ENCODE measurements around the gene SLFN13. TPM values are rescaled to one million over a fixed set of nuclear protein-coding genes. Genes with fewer than 3 reads are reported as not detected.

Gene SLFN13
- total RNA-seq, 1 experiment from 2014 or later = 10.1 TPM

- peaks cover 4% of the 10 kb centered on the region for H3K27me3 Mint-ChIP-seq (ENCODE audit: low read depth)
- H3K18ac ChIP-seq (ENCODE audit: insufficient read length, low read depth, low read length) = no peak overlapping the region
- no peak overlapping the region for H4K91ac ChIP-seq (ENCODE audit: insufficient read length, low read depth, low read length)
- H3K23ac ChIP-seq (ENCODE audit: insufficient read length, low read depth, low read length) = no peak overlapping the region
- no peak overlapping the region for H2AFZ ChIP-seq (ENCODE audit: low read length)
- WGBS (ENCODE audit: extremely low coverage, insufficient read length, low lambda C conversion rate) = no CpG with 5 or more reads among the region's 2 CpGs
- H2BK15ac ChIP-seq (ENCODE audit: low read depth, low read length) = no peak overlapping the region
- H3K27me3 ChIP-seq (ENCODE audit: insufficient read depth, low read length) = no peaks in the 10 kb centered on the region
- peaks cover 3% of the 10 kb centered on the region in 2 experiments; a peak in 3 of 4 replicates for H3K4me1 Mint-ChIP-seq
- peaks cover 5% of the 10 kb centered on the region for H3K9me3 ChIP-seq (ENCODE audit: control insufficient read depth, low read depth, low read length)
- no peak overlapping the region for H3K14ac ChIP-seq (ENCODE audit: insufficient read depth, low read length)
- no peaks in the 10 kb centered on the region for H3K4me1 ChIP-seq (ENCODE audit: insufficient read depth, low read length)
- H2AK5ac ChIP-seq (ENCODE audit: insufficient read length, low read length) = no peak overlapping the region
- TF ChIP-seq CTCF (conservative IDR thresholded peaks at IDR 0.05) = no peak
- H2BK20ac ChIP-seq (ENCODE audit: low read depth, low read length, poor library complexity, severe bottlenecking) = no peak overlapping the region
- no peak overlapping the region for H3K4me2 ChIP-seq (ENCODE audit: insufficient read depth, insufficient read length, low read length)
- H3K4ac ChIP-seq (ENCODE audit: low read depth, low read length) = no peak overlapping the region
- no peak overlapping the region for H4K8ac ChIP-seq (replicated peaks; ENCODE audit: insufficient read length, low read depth, low read length)
- H4K20me1 ChIP-seq (ENCODE audit: control insufficient read depth, insufficient read depth, insufficient read length) = no peaks in the 10 kb centered on the region
- no peak overlapping the region for H3K4me3 Mint-ChIP-seq
- no peak overlapping the region for H3K27ac Mint-ChIP-seq
- no peak for DNase-seq
- peaks cover 5 to 8% (median 8%) of the 10 kb centered on the region in 3 experiments for H3K36me3 Mint-ChIP-seq (ENCODE audit: insufficient read depth in 1 of 3, low read depth in 3 of 3)
- no peak overlapping the region for H3K9ac ChIP-seq (ENCODE audit: extremely low read depth, insufficient read length, low read length)
- H3K27ac ChIP-seq (ENCODE audit: insufficient read length, low read depth, low read length) = no peak overlapping the region
- no peak overlapping the region for H3K56ac ChIP-seq (ENCODE audit: insufficient read length, low read depth, low read length)
- peaks cover 7 to 14% of the 10 kb centered on the region in 2 experiments for H3K9me3 Mint-ChIP-seq
- no peaks in the 10 kb centered on the region for H3K79me1 ChIP-seq (ENCODE audit: insufficient read depth, low read depth, low read length, poor library complexity, severe bottlenecking)
- H2BK120ac ChIP-seq (ENCODE audit: low read depth, low read length, poor library complexity, severe bottlenecking) = no peak overlapping the region
- no peak overlapping the region for H3T11ph ChIP-seq (ENCODE audit: low read length)
- H2BK12ac ChIP-seq (ENCODE audit: insufficient read length, low read depth, low read length) = no peak overlapping the region
- H2BK5ac ChIP-seq (ENCODE audit: insufficient read length, low read length) = no peak overlapping the region
- H4K5ac ChIP-seq (ENCODE audit: insufficient read length, low read depth, low read length) = no peak overlapping the region
- no peaks in the 10 kb centered on the region for H3K79me2 ChIP-seq (ENCODE audit: insufficient read depth, low read length)
- H3K23me2 ChIP-seq (ENCODE audit: insufficient read length, low read depth, low read length, poor library complexity, severe bottlenecking) = no peaks in the 10 kb centered on the region
Measured at GRCh38 chr17:35390663-35391062, 57.9 kb downstream of the SLFN13 start.

Data from H9 (cell line).